Measurements from ENCODE around the gene SCAMP3.

Gene SCAMP3

DNA sequence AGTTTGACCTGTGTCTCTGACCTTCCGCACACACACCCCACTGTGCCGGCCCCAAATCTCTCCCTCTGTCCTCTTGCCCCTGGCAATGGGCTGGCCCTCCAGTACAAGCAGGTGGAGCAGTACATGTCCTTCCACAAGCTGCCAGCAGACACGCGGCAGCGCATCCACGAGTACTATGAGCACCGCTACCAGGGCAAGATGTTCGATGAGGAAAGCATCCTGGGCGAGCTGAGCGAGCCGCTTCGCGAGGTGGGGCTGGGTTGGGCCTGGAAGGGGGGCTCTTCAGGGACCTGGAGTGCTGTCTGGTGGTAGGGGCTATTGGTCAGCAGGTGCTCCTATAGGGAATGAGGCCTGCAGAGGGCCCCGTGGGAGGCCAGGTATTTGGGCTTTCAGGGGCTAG, 22.9 kb upstream of the SCAMP3 start:
- DNase-seq (ENCODE audit: low spot score) = no peak

DNA sequence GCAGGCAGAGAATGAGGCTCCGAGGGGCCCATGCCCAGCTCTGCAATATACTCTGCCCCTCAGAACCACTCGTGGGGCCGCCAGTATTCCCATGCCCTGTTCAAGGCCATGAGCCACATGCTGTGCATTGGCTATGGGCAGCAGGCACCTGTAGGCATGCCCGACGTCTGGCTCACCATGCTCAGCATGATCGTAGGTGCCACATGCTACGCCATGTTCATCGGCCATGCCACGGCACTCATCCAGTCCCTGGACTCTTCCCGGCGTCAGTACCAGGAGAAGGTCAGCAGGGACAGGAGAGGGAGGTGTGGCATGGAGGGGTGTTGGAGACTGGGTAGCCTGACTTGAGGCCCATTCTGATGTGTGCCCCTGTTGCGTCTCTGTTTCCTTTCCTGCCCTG, 22.3 kb upstream of the SCAMP3 start:
- no peak for DNase-seq (ENCODE audit: low spot score)

DNA sequence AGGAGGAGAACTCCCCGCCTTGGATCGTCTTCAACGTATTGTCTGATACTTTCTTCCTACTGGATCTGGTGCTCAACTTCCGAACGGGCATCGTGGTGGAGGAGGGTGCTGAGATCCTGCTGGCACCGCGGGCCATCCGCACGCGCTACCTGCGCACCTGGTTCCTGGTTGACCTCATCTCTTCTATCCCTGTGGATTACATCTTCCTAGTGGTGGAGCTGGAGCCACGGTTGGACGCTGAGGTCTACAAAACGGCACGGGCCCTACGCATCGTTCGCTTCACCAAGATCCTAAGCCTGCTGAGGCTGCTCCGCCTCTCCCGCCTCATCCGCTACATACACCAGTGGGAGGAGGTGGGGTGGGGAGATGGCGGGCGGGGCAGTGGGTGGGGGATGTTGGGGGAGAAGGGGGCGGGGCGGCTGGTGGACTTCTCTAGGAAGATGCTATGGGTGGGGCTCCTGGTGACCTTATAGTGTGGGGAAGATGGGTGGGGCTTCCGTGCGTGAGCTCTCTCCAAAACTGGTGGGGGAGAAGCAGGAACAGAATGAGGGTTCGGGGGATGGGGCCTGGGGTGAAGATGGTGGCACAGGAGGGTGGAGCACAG, 20.4 kb upstream of the SCAMP3 start:
- no peak for DNase-seq (ENCODE audit: low spot score)

DNA sequence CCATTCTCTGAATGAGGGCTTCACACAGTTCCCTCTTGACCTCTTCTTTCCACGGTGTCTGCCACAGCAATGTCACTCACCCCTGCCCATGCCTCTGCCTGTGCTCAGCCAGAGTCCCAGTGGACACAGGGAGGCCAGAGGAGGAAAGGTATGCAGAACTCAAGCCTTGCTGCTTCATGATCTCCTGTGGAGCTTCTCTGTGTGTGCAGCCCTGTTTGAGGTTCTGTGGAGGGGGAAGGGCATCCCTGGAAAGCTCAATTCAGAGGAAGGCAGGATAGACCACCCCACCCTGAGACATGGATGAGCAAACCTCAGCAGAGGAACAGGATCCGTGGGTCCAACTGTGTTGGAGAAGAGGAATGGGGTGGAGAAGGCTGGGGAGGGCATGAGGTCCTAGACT, 17.1 kb upstream of the SCAMP3 start:
- no peak for DNase-seq (ENCODE audit: low spot score)

DNA sequence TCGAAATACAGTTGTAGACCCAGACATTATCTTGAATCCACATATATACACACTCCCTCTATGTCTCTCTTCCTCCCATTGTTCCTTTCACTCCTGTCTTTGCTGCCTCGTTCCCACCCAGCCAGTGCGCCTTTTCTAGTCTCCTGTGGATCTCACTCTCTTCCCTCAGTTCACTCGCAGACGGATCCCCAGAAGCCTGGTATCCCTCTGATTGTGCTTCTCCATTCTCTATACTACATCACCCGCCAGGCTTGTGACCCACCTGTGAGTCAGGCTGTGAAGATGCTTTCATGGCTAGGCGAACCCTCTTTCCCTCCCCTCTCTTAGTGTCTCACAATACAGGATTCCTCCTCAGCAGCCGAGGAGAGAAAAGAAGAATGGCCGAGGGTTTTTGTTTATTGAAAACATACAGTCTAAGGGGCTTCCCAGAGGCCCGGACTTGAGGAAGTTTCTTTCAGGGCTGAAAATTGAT, 16.6 kb upstream of the SCAMP3 start:
- DNase-seq (ENCODE audit: low spot score) = no peak

DNA sequence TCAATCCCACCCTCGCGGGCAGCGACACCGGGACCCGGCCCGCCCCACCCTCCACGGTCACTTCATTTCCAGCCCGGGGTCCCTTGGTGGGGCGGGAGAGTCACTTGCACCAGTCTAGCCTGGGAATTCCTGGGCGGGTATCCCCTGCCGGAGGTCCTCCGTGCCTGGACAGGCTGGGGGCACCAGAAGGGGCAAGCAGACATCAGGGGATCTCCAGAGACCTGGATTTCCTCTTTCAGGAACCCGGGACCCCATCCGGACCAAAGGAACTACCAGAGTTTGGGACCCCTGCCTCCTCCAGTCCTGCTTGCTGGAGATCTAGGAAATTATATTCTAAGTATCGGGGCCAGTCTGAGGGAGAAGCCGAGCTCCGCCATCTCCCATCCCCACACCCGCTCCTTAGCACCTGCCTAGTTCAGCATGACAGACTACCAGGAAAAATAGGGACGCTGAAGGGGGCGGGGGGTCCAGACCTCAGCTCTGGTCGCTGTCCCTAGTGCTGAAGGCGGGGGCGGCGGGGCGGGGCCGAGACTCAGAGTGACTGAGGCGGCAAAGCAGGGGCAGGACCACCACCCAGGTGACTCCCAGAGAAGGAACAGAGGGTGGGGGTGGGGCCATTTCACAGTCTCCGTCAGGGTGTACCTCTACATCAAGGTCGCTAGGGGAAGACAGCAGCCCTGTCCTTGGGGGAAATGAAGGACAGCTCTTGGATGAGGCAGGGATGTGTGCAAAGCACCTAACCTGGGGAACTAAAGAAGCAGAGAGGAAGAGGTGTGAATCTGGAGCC, 15.9 kb upstream of the SCAMP3 start:
- peak; percentile 56 for DNase-seq (ENCODE audit: low spot score)

DNA sequence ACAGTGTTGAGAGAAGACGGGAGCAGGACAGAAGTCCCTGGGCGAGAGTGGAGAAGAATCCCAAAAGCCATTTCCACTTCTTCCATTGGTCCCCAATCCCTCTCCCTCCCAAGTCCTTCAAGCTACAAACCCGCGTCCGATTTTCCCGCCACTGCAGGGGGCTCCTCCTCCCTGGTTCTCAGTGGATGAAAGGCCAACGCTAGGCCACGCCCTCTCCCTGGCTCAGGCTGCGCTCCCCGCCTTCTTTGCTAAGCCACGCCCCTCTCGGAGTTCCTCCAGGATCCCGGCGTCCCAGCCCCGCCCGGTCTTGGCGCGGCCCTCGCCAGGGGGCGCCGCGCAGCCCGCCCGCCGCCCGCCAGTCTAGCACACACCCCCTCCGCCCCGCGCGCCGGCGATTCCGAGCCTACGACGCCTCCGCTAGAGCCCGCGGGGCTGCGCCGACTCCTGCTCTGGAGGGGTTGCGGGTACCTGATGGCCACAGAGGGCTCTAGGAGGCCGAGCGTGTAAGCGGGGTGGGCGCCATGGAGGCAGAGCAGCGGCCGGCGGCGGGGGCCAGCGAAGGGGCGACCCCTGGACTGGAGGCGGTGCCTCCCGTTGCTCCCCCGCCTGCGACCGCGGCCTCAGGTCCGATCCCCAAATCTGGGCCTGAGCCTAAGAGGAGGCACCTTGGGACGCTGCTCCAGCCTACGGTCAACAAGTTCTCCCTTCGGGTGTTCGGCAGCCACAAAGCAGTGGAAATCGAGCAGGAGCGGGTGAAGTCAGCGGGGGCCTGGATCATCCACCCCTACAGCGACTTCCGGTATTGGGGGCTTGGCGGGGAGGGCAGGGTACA, 15.1 kb upstream of the SCAMP3 start, which contains the start of gene HCN3:
Gene HCN3 (plus strand): TSS at position 394 of the 832 bp plus-strand sequence. CDS start 128 bp downstream, at position 522.
- peak; percentile 99 for DNase-seq (ENCODE audit: low spot score)

DNA sequence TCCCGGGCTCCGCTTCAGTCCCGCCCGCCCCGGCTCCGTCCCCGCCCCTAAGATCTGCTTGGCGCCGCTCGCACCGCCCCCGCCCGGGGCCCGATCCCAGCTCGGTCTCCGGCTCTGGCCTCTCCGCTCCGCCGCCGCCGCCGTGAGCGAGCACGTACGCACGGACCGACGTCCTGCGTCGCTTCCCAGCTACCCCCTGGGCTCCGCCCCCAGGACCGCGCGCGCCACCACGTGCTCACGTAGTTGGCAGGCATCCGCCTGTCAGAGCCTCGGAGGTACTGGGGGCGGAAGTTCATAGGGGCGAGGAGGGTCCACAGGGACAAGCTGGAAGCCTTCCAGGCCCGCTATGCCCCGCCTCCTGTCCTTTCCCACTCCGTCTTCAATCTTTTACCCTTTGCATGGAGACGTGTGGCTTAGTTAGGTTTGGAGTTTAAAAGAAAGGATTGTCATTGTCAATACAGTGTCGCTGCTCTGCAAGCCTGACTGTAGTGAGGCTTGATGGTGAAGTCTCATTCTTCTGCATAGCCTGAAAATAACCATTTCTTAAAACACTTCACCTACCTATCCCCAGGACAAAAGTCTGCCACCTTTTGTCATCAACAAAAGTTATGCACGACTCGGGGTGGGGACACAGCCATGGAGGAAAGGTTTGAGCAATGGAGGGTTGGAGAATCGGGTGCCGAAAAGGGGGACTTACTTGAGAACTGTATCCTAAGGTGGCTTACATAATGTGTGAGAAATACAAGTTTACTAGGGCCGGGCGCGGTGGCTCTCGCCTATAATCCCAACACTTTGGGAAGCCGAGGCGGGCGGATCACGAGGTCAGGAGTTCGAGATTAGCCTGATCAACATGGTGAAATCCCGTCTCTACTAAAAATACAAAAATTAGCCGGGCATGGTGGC, 11.4 kb upstream of the SCAMP3 start, which contains the start of gene CLK2:
Gene CLK2 (minus strand): TSS at position 162 of the 903 bp plus-strand sequence. CDS start 2,527 bp downstream, outside the sequence.
- peak; percentile 97 for DNase-seq (ENCODE audit: low spot score)

DNA sequence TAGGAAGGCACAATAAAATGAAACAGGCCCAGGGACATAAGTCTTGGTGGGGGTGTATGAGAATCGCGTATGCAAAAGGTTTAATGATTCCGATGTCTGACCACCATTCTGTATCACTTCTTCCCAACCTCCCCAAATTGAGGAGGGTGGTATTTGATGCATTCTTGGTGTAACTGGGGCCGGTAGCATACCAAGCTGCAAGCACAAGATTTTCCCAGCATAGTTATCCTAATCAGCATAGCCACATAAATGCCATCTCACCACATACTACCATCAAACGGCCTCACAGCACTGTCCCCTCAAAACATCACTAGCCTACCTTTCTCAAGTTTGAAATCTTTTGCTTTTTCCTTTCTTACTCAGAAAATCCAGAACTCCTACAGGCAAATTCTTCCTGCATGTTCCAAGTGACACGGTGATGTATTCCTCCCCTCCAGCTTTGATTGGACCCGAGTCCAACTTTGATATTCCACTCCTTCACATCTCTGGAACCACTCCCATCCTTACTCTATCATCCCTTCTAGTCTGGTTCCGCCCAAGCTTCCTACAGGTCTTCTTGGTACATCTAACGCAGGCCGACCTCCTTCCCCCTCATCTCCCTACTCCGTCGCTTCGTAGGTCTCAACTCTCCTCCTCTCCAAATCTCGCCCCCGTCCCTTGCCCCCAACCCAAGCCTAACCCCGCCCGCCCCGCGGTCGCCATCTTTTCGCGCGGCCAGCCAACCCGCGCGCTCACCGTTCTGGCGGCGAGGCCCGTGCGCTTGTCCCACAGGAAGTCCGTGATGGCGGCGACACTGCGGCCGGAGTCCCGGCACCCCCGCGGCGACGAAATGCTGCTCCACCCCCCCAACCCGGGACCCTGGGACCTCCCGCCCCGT, 10.5 kb upstream of the SCAMP3 start:
- peak; percentile 71 for DNase-seq (ENCODE audit: low spot score)

DNA sequence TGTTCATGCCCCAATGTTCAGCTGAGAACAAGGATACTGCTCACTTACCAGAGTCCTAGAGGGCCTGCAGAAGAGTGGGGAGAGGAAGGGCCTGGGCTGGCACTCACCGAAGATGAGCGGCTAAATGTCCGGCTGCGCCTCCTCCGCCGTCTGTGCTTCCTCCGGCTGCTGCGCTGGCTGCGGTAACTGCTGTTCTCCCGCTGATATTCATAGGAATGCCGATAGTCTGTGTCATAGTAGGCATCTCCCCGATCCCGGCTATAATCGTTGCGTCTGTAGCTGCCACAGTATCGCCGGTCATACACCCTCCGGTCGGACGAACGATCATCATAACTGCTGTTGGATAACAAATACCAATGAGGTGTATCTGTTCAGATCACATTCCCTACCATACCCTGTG, 7.2 kb upstream of the SCAMP3 start:
- no peak for DNase-seq (ENCODE audit: low spot score)

DNA sequence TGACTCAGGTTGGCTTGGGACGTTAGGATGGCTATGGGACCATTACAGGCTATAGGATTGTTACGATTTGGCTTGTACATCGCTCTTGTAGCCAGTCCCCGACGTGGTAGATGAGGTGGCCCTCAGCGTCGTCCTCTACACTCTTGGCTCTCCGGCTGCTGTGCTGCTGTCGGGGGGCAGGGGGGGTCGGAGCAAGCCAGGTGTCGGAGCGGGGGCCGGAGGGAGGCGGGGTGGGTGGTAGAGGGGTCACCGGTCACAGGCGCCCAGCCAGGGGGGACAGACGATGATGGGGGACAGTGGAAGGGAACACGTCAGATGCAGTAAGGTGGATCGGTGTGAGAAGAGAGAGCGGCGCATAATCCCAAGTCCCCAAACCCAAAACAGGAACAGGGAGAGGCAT, 6.5 kb upstream of the SCAMP3 start:
- no peak for DNase-seq (ENCODE audit: low spot score)

DNA sequence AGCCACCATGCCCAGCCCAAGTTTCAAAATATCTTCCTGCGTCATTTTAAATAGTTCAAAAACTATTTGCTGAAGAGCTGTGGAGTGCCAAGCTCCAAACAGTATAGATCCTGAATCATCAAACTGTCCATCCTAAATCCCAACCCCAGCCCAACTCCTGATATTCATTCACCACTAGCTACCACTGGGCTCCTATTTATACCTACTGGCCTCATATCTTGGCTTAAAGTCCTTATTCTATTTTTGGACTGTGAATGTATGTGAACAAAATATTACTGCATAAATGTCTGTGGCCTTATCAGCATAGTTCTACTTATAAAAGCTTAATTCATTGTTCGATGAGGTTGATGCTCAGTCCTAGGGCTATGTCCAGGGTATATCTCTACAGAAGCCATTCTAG, 5.2 kb upstream of the SCAMP3 start:
- DNase-seq (ENCODE audit: low spot score) = no peak

DNA sequence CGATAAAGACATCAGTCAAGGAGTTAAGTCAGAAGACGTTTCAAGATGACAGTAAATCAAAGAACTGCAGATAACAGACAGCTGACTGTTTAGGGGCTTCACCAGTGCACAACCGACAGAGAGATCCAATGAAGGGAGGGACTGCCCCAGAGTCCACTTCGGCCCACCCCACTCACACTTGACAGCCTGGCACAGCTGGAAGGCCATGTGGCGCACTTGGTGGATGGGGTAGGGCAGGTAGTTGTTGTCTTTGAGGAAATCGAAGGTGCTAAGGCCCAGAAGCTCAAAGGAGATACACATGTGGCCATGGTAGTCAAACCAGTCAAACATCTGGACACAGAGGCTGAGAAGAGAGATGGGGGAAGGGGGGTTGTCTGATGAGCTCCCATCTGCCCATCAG, 4.4 kb upstream of the SCAMP3 start:
- no peak for DNase-seq (ENCODE audit: low spot score)

DNA sequence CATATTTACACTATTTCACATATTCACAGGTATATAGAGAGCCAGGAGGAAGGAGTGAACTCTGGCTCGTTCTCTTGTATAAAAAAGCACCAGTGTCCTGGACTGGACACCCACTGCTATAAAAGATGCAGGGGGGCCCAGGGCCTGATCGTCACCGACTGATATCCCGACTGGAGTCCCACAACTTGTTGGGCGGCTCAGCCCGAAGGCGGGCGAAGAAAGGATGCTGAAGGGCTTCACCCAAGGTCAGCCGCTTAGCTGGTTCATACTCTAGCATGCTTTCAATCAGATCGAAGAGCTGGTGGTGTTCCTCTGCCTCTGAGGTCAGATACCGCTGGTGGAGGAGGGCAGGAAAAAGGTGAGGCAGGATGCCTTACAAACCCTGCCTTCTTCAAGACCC, 907 bp upstream of the SCAMP3 start:
- no peak for DNase-seq (ENCODE audit: low spot score)

DNA sequence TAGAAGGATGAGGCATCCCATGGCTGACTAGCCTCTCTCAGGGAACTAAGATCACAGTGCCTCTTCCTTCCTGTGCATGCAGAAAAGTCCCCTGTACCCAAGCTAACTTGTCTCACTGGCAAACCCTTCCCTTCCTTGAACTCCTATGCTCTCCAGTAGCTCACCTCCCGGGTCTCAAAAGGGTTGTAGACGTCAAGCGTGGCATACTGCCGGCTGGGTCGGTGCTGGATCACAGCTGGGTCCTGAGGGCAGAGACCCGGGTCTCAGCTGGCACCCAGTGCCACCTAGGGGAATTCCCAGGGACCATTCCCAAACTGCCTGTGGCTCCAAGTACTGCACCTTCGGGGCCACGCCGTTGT, 688 bp downstream of the SCAMP3 start:
- DNase-seq (ENCODE audit: low spot score) = peak; percentile 35

DNA sequence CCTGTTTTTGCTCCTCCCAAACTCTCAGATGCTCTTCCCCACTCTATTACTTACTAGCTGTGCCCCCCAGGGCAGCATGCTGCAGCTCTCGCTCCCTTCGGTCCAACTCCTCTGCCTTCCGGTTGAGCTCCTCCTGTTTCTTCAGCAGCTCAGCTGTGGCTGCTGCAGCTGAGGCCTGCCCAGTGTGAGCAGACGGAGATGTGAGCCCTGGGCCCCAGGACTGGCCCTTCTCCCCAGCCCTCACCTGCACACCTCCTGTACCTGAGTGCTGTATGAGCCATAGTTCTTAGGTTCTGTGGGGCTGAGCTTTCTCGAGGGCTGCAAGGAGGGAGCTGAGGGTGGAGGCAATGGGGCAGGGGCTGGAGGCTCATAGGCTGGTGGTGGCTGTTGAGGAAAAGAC, 1.9 kb downstream of the SCAMP3 start:
- DNase-seq (ENCODE audit: low spot score) = no peak

DNA sequence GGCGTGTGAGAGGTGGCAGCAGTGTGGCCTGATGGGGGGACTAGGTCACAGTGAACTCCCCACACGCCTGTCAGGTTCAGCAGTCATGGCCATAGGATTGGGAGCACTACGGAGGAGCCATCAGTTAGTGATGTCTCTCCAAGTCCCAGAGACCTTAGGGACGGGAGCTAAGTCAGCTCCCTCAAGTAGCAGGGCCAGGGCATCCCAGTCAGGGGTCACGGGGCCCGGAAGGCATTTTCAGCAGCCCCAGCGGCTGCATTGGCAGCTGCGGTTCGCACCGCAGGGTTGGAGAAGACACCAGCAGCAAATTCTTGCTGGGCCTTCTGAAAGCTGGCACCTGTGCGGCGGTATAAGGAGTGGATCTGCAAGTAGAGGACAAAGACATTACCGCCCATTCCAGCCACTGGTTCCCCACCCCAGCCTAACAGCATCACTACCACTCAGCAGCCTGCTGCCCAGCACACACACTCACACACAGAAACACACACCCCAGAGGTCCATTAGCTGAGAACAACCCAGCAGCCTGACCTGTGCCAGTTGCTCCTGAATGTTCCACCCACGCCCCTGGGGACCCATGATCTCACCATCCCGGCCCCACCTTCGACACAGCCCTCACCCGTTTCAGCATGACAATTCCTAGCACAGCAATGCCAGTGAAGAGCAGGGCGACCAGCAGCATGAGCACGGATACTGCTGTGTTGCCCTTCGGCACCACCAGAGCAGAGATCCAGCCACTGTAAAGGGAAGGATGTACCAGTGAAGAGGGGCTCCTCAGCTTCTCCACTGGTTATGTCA, 5.9 kb downstream of the SCAMP3 start:
- no peak for DNase-seq (ENCODE audit: low spot score)

DNA sequence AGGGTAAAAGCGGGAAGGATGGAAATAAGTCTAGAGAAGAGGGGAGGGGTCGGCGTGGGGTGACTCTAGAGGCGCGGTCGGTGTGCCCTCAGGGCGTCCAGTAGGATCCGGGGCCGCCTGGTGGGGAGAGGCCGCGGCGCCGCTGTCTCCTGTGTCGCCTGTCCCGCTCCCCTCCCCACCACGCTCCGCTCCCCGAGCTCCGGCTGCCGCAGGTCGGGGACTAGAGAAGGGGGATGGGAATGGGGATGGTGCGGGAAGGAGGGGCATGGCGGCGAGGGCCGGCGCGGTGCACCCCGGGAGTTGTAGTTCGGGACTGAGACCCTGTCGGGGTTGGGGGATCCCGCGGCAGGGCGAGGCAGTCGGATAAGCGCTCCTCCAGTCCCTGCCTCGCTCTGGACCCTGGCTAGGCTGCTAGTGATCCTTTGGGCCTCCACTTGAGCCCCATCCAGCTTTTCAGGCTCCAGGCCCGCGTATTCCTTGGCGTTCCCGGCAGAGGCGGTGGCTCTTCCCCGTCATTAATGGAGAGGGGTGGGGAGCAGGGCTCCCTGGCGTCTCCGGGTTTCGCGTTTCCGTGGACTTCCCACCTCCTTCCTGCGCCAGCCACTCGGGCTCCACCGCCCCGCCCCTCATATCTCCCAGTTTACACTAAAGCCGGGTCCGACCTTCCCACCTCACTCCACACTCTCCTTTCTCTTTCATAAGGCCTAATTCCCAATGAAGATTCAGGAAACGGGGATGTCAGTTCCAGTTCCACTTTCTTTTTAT, 6.7 kb downstream of the SCAMP3 start, which contains the start of gene ENTREP3:
Gene ENTREP3 (minus strand): TSS at position 241 of the 765 bp plus-strand sequence. CDS start 606 bp downstream, outside the sequence.
- peak; percentile 92 for DNase-seq (ENCODE audit: low spot score)

DNA sequence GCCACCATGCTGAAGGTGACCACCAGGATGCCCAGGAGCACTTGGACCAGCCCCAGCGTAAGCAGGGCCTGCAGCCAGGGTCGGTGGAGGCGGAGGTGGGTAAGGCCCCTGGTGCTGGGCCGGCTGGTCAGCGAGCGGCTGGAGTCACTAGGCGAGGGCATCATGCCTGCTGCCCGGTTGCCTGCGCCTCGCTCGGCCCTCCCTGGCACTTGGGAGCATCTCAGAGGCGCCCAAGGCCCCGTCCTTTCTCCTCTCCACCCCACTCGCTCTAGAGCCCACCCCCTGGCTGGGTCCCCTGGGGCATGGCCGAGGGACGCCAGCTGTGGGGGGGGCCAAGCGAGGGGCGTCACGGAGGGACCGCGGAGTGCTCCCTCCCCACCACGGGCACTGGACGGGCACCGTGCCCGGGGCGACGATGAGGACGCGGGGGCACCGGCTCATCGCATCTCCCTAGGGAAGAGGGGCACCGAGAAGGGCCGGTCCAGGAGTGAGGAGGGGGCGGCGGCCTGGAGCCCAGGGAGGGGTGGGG, 7.4 kb downstream of the SCAMP3 start:
- DNase-seq (ENCODE audit: low spot score) = peak; percentile 52
